Measurements from ENCODE around the gene PRR13.

DNA sequence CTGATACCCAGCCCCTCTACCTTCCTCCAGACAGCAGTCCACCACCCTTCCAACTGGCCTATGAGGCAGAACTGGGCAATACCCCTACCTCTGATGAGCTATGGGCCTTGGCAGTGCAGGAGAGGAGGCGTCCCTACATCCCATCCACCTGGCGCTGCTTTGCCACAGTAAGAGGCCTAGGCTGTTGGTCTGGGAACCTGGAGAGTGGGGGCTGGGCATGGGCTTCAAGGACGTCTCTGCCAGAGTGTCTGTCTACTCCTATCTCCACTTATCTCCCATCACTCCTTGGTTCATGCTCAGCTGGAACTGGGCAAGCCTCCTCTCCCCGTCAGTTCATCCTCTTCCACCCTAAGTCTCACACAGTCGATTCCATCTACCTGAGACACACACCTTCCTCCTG is 11.4 kb upstream of the PRR13 start:
- TF ChIP-seq POLR2A (IDR thresholded peaks at IDR 0.05; ENCODE audit: low read depth, low read length) (no peak), TAF1 (IDR thresholded peaks at IDR 0.05; ENCODE audit: borderline replicate concordance, low read depth, low read length) (no peak)
